ENCODE results near the gene EIF6.
"Not testable (repeated sequence)": the region's sequence is repeated elsewhere in the genome, so short reads cannot be mapped to it uniquely, and the experiment has no call there.

Gene EIF6

GRCh38 chr20:35254448-35254999, 30.0 kb downstream of the EIF6 start:
- DNase-seq (ENCODE audit: low spot score) = no peak

DNA sequence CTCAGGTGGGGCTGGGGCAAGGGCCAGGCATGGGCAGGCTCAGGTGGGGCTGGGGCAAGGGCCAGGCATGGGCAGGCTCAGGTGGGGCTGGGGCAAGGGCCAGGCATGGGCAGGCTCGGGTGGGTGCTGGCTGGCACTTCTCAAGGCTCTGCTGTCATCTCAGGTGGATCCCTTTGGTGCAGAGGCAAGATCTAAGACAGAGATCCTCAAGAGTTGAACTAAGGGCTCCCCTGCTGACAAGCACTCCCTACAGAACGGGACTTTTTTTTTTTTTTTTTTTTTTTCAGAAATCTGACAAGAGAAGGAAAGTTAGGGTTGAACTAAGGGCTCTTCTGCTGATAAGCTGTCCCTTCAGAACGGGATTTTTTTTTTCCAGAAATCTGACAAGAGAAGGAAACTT, 31.6 kb downstream of the EIF6 start:
- no peak for DNase-seq (ENCODE audit: low spot score)

DNA sequence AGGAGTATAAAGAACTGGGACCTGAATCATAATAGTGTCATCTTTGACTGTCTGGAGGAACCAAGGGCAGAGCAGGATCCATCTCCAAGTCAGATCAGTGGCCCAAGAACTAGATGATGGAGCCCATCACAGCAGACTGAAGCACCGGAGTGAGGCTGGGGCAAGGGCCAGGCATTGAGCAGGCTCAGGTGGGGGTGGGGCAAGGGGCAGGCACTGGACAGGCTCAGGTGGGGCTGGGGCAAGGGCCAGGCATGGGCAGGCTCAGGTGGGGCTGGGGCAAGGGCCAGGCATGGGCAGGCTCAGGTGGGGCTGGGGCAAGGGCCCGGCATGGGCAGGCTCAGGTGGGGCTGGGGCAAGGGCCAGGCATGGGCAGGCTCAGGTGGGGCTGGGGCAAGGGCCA, 32.0 kb downstream of the EIF6 start:
- DNase-seq (ENCODE audit: low spot score) = not testable (repeated sequence)

GRCh38 chr20:35252037-35252461, 32.5 kb downstream of the EIF6 start:
- DNase-seq (ENCODE audit: low spot score) = no peak

DNA sequence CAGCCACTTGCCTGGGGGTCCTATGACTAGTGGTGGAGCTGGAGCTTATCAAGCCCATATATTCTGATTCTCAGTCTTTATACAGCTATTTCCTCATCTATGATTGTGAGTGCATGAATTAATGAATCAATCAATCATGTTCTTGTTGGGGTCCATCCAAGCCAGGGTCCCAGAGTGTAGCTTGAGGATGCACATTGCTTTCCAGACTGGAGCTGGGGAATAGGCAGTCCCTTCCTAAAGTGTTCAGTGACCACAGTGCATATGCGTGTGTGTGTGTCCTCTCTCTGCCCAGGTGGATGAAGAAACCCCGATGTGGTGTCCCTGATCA, 33.0 kb downstream of the EIF6 start:
- no peak for DNase-seq (ENCODE audit: low spot score)

GRCh38 chr20:35248641-35249475, 35.7 kb downstream of the EIF6 start:
- no peak for DNase-seq (ENCODE audit: low spot score)

- DNase-seq (ENCODE audit: low spot score) = no peak
Measured at GRCh38 chr20:35246723-35247122, 37.8 kb downstream of the EIF6 start.

- no peak for DNase-seq (ENCODE audit: low spot score)
Measured at GRCh38 chr20:35243986-35244385, 40.6 kb downstream of the EIF6 start.

DNA sequence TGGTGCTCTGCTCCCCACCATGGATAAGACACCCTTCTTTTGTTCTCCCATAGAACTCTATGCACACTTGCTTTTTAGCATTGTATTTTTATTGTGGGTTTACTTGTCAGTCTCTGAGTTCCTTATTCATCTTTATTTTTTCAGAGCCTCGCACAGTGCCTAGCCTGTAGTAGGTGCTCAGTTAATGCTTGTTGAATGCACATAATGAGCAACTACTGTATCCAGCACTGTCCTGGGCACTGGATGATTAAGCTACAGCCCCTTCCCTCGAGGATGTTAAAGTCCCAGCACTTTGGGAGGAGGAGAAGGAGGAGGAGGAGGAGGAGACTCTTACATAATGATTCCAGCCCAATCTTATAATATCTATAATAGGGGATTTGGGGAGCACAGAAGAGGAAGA, 41.3 kb downstream of the EIF6 start:
- DNase-seq (ENCODE audit: low spot score) = no peak

GRCh38 chr20:35240811-35241293, 43.7 kb downstream of the EIF6 start:
- no peak for DNase-seq (ENCODE audit: low spot score)

DNA sequence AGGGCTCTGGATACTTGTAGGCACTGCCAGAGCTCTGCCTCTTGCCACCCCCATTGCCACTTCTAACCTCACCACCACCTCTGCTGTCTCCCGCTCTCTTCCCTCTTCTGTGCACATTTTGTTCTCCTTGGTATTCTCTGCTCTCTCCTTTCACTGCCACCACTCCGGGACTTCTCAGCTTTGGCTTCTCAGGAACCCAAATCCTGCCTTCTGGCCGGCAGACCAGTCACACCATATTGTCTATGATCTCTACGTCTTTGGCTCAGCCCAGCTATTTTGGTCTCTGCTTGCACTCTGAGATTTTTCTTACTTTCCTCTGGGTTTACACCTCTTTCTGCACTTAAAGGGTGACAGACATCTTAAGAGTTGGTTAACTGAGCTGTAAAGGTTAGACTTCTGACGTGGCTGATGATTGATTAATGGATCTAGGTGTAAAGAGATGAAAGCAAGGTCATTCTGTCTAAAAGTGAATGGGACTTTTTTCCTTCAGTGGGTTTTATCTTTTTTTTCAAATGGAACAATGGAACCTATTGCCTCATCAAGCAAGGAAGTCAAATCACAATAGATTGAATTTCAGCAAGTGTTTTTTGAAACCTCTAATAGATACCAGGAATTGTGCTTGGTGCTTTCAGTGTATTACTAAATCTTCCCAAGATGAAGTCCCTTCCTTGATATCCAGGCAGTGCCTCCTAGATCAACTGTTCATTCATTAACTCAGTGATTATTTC, 44.3 kb downstream of the EIF6 start:
- no peak for DNase-seq (ENCODE audit: low spot score)

DNA sequence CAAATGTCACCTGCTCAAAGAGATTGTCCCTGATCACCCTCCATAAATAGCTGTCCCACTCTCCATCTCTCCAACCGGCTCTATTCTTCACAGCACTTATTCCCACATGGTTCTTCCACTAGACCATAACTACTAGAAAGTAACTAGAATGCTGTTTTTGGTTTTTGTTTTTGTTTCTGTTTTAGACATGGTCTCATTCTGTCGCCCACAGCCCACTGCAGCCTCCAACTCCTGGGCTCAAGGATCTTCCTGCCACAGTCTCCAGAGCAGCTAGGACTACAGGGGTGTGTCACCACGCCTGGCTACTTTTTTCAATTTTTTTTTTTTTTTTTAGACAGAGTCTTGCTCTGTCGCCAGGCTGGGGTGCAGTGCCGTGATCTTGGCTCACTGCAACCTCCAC, 45.8 kb downstream of the EIF6 start:
- DNase-seq (ENCODE audit: low spot score) = no peak

- no peak for DNase-seq (ENCODE audit: low spot score)
Measured at GRCh38 chr20:35238170-35238569, 46.4 kb downstream of the EIF6 start.

DNA sequence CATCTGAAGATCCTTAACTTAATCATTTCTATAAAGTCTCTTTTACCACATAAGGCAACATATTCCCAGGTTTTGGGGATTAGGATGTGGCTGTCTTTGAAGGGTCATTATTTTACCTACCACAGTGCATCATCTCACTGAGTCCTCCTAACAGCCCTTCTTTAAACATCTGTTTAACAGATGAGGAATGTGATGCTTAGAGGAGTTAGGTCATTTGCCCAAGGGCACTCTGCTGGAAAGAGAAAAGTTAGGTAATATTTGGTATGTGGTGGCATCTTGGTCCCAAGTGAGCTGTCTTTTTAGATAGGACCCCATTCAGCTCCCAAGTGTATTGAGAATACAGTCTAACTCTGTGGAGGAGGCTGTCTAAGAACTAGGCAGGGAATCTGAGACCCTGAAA, 47.1 kb downstream of the EIF6 start:
- DNase-seq (ENCODE audit: low spot score) = no peak

GRCh38 chr20:35235881-35236280, 48.7 kb downstream of the EIF6 start:
- no peak for DNase-seq (ENCODE audit: low spot score)

DNA sequence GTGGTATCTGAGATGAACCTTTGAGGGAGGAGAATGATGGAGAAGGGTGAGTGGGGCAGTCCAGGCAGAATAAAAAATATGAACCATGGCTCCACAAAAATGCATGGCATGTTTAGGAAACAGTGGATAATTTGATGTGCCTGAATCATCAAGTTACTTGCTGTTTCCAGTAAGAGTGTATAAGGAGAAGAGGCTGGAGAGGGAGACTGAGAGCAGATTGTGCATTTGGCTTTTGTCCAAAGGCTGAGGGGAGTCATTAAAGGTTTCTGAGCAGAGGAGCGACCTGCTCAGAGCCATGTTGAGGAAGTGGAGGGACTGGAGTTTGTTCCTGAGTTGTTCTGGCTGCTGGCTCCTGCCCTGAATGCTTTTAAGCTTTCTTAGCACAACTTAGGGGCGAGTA, 52.0 kb downstream of the EIF6 start:
- DNase-seq (ENCODE audit: low spot score) = no peak

All from SW480 (cell line).